ENCODE results near the gene CPED1.

GRCh38 chr7:121046009-121046408 is 57.5 kb downstream of the CPED1 start:
- TF ChIP-seq CTCF (IDR thresholded peaks at IDR 0.05) (no peak), POLR2AphosphoS5 (IDR thresholded peaks at IDR 0.05) (no peak)
